Hepatocyte (in vitro differentiated cells): ENCODE data around the gene CDK13.

Experiments used
- CTCF ChIP-seq: fragments of 200-600 bp; sonication (generic); IDR thresholded peaks from 2 replicates; pipeline ENCODE4 v1.5.1; 2016; ENCODE audit warnings: antibody characterized with exemption, mild to moderate bottlenecking; ENCODE audit not compliant: poor library complexity
- EZH2phosphoT487 ChIP-seq: fragments of 200-600 bp; sonication (generic); IDR thresholded peaks from one replicate; pipeline ENCODE4 v1.6.1; 2018; ENCODE audit warnings: antibody characterized with exemption, mild to moderate bottlenecking, low read depth, moderate library complexity; ENCODE audit not compliant: unreplicated experiment, severe bottlenecking

GRCh38 chr7:40058636-40059035 lies 108.6 kb downstream of the CDK13 start:
- no peak for TF ChIP-seq CTCF
- TF ChIP-seq EZH2phosphoT487: no peak
